ENCODE measurements around the gene ST6GAL1.

Gene ST6GAL1

DNA sequence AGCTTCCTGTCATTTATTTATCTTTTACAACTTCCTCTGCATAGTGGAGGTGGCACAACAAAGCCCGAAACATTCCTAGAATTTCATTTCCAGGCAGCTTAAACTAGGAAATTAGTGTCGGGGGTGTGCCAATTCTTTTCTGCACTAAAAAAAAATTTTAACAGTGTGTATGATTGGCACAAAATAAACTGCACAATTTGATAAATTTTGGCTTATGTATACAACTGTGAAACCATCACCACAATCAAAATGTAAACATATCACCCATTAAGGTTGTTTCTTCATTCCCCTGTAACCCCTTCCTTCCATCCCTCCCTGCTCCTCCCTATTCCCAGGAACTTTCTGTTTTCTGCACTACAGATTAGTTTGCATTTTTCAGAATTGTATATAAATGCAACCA lies 154.3 kb downstream of the ST6GAL1 start:
- DNase-seq: no peak

DNA sequence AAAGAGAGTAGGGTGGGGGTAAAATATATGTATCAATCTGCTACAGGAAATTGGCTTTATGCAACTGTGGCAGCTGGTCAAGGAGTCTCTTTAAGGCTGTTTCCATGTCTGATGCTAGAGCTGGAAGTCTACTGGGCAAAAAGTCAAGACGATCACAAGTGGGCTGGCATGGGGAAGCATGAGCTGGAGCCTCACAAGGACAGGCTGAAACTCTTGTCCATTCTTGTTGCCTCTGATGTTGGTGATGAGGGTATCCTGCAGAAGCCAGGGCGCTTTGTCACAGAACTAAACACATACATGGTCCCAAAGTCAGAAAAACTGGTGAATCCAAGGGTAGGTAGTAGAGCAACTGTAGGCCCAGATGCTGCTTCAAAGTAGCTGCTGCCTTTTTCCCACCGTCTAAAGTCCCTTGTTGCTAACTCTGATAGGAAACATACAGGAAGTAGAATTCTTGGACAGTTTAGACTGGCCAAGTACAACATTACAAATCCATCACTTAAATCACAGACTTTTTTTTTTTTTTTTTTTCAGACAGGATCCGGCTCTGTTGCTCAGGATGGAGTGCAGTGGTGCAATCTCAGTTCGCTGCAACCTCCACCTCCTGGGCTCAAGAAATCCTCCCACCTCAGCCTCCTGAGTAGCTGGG lies 154.8 kb downstream of the ST6GAL1 start:
- DNase-seq: no peak

DNA sequence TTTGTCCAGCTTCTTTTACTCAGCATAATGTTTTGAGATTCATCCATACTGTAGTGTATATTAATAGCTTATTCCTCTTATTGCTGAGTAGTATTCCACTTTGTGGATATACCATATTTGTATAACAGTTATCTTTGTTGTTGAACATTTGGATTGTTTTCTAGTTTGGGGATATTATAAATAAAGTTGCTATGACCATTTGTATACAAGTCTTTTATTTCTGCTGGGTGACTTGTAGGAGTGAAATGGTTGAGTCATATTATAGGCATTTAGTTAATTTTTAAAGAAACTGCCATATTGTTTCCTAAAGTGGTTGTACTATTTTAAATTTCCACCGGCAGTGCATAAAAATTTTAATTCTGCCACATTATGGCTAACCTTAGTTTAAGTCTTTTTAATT lies 155.6 kb downstream of the ST6GAL1 start:
- no peak for DNase-seq

GRCh38 chr3:187086831-187087230 lies 156.5 kb downstream of the ST6GAL1 start:
- no peak for DNase-seq

DNA sequence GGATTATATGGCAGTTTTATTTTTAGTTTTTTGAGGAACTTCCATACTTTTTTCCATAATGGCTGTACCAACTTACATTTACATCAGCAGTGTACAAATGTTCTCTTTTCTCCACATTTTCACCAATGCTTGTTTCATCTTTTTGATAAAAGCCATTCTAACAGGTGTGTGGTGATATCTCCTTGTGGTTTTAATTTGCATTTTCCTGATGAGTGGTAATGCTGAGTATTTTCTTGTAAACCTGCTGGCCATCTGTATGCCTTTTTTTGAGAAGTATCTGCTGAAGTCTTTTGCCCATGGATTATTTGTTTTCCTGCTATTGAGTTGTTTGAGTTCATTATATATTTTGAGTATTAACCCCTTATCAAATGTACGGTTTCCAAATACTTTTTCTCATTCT lies 158.4 kb downstream of the ST6GAL1 start:
- no peak for DNase-seq

- no peak for DNase-seq
These were observed 163.0 kb downstream of the ST6GAL1 start for GRCh38 chr3:187093320-187093719.

- DNase-seq: no peak
These were observed 168.7 kb downstream of the ST6GAL1 start for GRCh38 chr3:187098923-187099512.

DNA sequence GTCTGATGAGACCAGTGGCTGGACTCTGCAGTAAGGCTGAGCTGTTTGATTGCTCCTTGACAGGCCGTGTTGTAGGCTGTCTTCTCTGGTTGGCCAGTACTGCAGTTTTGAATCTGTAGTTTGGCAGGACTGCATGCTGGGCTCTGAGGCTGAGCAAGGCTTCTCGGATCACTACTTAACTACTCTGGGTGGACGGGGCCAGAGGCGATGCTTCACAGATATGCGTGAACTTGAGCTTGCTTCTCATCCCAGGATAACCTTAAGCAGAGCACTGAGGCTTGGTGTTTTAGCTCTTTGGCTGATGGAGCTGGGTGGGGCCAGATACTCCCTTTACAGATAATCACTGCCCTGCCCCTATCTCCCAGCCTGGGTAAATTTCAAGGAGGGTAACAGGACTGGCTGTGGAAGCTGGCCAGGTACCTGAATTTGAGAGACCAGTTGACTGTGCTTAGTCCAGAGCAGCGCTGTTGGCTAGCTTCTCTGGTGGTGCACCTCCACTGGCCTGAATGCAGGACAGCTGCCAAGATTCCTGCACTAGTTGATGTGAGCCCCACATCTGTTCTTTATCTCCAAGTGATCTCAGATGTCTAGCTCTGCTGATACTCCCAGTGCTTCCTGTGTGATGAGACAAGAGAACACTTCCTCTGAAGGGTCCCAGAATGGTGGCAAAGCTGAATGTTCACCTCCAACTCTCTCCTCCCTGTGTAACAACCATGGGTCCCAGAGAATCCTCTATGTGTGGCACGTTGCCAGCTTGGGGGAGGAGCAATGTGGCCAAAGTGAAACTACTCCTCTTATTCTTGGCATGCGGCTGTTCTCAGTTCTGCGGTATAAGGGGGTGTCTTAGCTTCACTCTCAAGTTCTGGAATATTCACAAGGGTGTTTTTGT lies 171.1 kb downstream of the ST6GAL1 start:
- peak; percentile 5 for DNase-seq

- no peak for DNase-seq
These were observed 171.8 kb downstream of the ST6GAL1 start for GRCh38 chr3:187102073-187102634.

- no peak for DNase-seq
These were observed 172.9 kb downstream of the ST6GAL1 start for GRCh38 chr3:187103251-187103650.

GRCh38 chr3:187104342-187104741 lies 174.0 kb downstream of the ST6GAL1 start:
- no peak for DNase-seq

DNA sequence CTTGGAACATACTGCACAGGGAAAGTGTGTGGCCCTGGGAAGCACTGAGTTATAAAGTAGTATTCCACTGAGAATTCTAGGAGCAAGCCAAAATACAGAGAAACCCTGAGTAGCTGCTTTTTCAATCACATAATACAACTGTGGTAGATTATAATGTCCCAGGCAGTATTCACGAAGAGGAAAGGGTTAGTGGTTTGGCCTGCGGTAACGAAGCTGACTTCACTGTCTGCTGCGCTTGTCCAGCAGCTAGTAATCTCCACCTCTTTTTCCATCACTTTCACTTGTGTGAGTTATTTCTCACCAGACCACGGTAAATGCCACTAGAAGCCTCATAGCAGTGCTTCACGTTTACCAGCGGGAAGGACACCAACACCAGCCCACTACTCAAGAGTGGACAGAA lies 174.6 kb downstream of the ST6GAL1 start:
- no peak for DNase-seq

GRCh38 chr3:187105700-187106099 lies 175.4 kb downstream of the ST6GAL1 start:
- no peak for DNase-seq

DNA sequence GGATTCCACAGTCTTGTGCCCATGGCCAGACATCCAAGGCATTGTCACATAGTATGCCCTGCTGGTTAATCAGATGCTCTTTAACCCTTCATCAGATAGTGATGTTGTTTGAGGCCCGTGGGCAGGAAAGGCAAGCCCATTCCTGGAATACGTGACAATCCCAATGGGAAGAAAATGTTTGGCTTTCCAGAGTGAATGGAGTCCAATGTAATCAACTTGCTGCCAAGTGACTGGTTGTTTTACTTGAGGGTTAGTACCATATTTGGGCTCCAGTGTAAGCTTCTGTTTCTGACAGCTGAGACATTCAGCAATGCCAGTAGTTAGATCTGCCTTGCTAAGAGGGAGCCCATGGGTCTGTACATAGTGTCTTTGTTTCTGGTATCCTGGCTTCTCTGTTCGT lies 177.7 kb downstream of the ST6GAL1 start:
- DNase-seq: no peak

GRCh38 chr3:187110156-187110555 lies 179.8 kb downstream of the ST6GAL1 start:
- DNase-seq: no peak

DNA sequence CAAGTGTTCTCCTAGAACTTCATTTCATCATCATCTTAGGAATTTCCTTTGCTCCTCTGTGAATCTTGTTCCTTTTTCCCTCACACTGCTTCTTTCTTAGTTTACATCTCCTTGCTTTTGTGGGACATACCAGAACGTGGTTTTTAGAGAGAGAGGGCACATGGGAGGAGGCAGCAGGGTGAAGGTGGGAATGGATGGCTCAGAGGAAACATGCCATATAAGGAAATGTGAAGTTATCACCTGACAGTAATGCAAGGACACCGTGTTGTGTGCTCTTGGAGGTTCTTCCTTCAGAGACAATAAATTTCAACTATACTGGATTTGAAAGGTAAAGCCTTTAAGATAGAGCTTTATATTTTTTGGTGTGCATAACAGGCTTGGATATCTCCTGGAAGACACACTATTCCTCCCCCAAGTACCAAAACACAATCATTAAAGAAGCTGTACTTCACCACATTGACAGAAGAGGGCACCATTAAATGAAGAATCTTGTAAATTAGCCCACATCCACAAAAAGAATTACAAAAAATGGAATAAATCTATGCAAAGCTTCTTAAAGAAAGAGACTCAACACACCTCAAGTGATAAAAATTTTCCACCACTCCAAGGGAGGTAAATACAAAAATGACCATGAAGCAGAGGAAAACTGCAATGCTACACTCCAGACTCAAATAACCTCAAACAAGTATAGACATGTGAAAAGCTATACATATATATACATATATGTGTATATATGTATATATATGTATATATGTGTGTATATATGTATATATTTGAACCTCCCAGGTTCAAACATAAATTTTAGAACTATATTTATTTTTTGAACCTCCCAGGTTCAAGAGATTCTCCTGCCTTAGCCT lies 182.8 kb downstream of the ST6GAL1 start:
- DNase-seq: no peak

GRCh38 chr3:187114511-187114910 lies 184.2 kb downstream of the ST6GAL1 start:
- DNase-seq: no peak

DNA sequence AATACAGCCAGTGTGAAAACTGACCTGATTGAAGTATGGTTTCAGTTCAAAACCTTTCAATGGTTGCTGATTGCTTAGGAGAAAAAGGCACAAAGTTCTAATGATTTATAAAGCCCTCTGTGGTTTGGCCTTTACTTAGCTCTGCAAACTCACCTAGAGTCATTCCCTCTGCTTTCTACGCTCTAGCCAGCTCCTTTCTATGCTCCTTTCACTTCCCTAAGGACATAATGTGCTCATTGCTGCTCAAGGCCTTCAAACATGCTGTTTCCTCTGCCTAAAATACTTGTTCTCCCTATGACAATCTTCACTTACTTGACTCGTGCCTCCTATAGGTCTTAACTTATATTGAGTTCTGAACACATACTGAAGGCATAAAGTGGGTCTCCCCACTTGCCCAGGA lies 190.0 kb downstream of the ST6GAL1 start:
- no peak for DNase-seq

- no peak for DNase-seq
These were observed 191.9 kb downstream of the ST6GAL1 start for GRCh38 chr3:187122261-187122660.

DNA sequence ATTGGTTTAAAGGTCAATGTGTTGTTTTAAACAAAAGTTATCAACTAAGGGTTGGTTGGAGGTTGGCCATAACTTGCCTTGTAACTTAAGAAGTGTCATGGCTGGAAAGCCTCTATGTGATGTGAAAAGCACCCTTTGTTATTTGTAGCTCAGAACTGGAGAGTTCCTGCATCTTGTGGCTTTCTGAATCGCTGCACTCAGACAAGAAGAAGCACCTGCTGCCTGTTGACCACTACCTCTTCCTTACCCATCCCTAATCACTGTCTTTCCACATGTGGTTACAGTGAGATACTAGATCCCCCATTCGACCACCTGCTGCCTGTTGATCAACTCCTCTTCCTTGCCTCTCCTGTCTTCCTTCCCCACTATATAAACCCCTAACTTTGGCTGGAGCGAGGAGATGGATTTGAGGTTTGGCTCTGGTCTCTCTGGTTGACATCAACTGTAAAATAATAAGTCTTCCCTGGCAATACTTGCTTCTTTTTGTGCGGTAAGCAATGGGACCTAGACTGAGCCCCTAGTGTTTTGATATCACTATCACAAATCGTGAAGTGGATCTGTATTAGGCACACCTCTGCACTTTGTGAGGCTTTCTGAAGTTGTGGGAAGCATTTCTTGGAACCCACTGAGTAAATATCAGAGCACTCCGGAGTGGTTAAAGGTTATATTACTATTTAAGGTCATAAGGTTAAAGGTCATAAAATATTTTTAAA lies 195.1 kb downstream of the ST6GAL1 start:
- no peak for DNase-seq
